ENCODE measurements around the gene DPEP2NB. TPM values are rescaled to one million over a fixed set of nuclear protein-coding genes. Genes with fewer than 3 reads are reported as not detected.

The DPEP2NB gene
- total RNA-seq, 1 donor from 2014 or later, result not detected

DNA sequence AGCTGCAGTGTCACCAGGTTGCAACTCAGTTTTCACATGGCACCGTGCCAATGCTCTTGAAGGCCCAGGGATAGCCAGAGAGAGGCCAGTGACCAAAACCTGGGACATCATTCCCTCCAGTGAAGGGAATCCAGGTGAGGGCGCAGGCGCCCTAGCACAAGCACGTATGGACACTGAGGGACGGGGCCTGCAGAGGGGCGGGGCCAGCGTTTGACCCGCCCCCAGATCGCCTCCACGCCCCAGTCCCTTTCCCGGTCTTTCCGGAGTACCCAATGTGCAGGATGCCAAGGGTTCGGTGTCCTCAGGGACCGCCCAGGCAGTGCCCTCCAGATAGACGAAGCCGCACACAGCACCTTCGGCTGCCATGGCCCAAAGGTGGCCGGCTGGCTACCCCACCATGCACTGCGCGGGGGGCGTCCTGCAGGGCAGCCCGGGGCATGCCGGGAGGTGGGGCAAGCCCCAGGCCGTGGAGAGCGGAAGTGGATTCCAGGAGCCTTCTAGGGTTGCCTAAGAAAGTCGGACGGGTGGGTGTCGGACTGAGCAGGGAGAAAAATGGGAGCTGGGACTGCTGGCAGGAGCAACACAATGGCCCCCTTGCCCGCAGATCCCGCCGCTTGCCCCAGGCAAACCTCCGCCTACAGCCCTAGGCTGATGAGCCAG, 51.9 kb downstream of the DPEP2NB start:
- TF ChIP-seq, protein P1, sequence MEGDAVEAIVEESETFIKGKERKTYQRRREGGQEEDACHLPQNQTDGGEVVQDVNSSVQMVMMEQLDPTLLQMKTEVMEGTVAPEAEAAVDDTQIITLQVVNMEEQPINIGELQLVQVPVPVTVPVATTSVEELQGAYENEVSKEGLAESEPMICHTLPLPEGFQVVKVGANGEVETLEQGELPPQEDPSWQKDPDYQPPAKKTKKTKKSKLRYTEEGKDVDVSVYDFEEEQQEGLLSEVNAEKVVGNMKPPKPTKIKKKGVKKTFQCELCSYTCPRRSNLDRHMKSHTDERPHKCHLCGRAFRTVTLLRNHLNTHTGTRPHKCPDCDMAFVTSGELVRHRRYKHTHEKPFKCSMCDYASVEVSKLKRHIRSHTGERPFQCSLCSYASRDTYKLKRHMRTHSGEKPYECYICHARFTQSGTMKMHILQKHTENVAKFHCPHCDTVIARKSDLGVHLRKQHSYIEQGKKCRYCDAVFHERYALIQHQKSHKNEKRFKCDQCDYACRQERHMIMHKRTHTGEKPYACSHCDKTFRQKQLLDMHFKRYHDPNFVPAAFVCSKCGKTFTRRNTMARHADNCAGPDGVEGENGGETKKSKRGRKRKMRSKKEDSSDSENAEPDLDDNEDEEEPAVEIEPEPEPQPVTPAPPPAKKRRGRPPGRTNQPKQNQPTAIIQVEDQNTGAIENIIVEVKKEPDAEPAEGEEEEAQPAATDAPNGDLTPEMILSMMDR (IDR thresholded peaks at IDR 0.05; ENCODE audit: insufficient read depth, low read length, poor library complexity, severe bottlenecking), result no peak
- Histone ChIP-seq H3K4me3 (ENCODE audit: low read depth, low read length) (no peak overlapping the region), H3K36me3 (ENCODE audit: control insufficient read depth, insufficient read depth, low read length) (no peaks in the 10 kb centered on the region), H3K27me3 (ENCODE audit: control insufficient read depth, insufficient read depth, low read length) (no peaks in the 10 kb centered on the region)
- no peak for DNase-seq (ENCODE audit: low read depth)

Other genes starting within 250 kb of the DPEP2NB start
- 11.0 and 12.5 TPM in 2 replicates for gene RANBP10, start 209.4 kb downstream of the DPEP2NB start, total RNA-seq
- gene TSNAXIP1, start 209.0 kb downstream of the DPEP2NB start, total RNA-seq, result 0.62 and 0.63 TPM in 2 replicates
- 38.3 and 44.0 TPM in 2 replicates for gene THAP11, start 173.6 kb downstream of the DPEP2NB start, total RNA-seq
- gene NUTF2, start 169.0 kb downstream of the DPEP2NB start, total RNA-seq, result 156 and 287 TPM in 2 replicates
- 30.3 and 45.5 TPM in 2 replicates for gene CENPT, start 168.2 kb downstream of the DPEP2NB start, total RNA-seq
- gene EDC4, start 142.9 kb downstream of the DPEP2NB start, total RNA-seq, result 48.4 and 60.5 TPM in 2 replicates
- 1.1 and 2.9 TPM in 2 replicates for gene NRN1L, start 131.0 kb downstream of the DPEP2NB start, total RNA-seq
- 20.9 and 21.6 TPM in 2 replicates for gene PSKH1, start 122.7 kb downstream of the DPEP2NB start, total RNA-seq
- gene CTRL, start 84.0 kb downstream of the DPEP2NB start, total RNA-seq, result 5.5 TPM in 1 of 2 replicates, not detected in the other
- gene PSMB10, start 79.1 kb downstream of the DPEP2NB start, total RNA-seq, result 33.9 and 36.6 TPM in 2 replicates
- 3.7 and 5.5 TPM in 2 replicates for gene LCAT, start 71.8 kb downstream of the DPEP2NB start, total RNA-seq
- gene SLC12A4, start 47.3 kb downstream of the DPEP2NB start, total RNA-seq, result 35.4 and 36.6 TPM in 2 replicates
- gene DPEP3, start 35.4 kb downstream of the DPEP2NB start, total RNA-seq, result not detected in 2 replicates
- not detected in 2 replicates for gene DPEP2, start 16.4 kb downstream of the DPEP2NB start, total RNA-seq
- 10.6 and 11.4 TPM in 2 replicates for gene DDX28, start 7.3 kb upstream of the DPEP2NB start, total RNA-seq
- gene DUS2, start 7.4 kb upstream of the DPEP2NB start, total RNA-seq, result 14.8 and 24.8 TPM in 2 replicates
- 15.2 and 21.7 TPM in 2 replicates for gene NFATC3, start 69.5 kb upstream of the DPEP2NB start, total RNA-seq
- gene ESRP2, start 220.2 kb upstream of the DPEP2NB start, total RNA-seq, result 26.9 and 42.0 TPM in 2 replicates
- gene PLA2G15, start 229.5 kb upstream of the DPEP2NB start, total RNA-seq, result 27.2 and 29.6 TPM in 2 replicates
- 12.1 and 29.4 TPM in 2 replicates for gene SLC7A6, start 248.6 kb upstream of the DPEP2NB start, total RNA-seq

All from kidney epithelial cell (primary cell).